ENCODE results near the gene SLC22A9. TPM values are rescaled to one million over a fixed set of nuclear protein-coding genes. Genes with fewer than 3 reads are reported as not detected.
"Not testable (repeated sequence)": the region's sequence is repeated elsewhere in the genome, so short reads cannot be mapped to it uniquely, and the experiment has no call there.

Gene SLC22A9
- total RNA-seq, 2 experiments from 2014 or later = not detected

GRCh38 chr11:63404161-63404935 lies 34.8 kb downstream of the SLC22A9 start:
- no peaks in the 10 kb centered on the region for H3K4me1 Mint-ChIP-seq
- H3K27ac Mint-ChIP-seq = no peak overlapping the region
- no peak overlapping the region for H3K4me3 Mint-ChIP-seq
- H3K36me3 Mint-ChIP-seq (ENCODE audit: low read depth) = no peaks in the 10 kb centered on the region
- ChIA-PET POLR2A (no interaction called here), CTCF (no interaction called here)
- no peaks in the 10 kb centered on the region for H3K9me3 Mint-ChIP-seq (ENCODE audit: low read depth)
- no peak for DNase-seq
- intact Hi-C loops (cut with DNase I, micrococcal nuclease) = no loop called here
- peaks cover 16% of the 10 kb centered on the region for H3K27me3 Mint-ChIP-seq
- no peak for ATAC-seq

- no peaks in the 10 kb centered on the region for H3K9me3 Mint-ChIP-seq (ENCODE audit: low read depth)
- no peak for DNase-seq
- intact Hi-C loops (cut with DNase I, micrococcal nuclease) = no loop called here
- H3K4me1 Mint-ChIP-seq = no peaks in the 10 kb centered on the region
- CTCF ChIA-PET = interaction anchor here (0.6 kb wide), 2 partner anchors 178 to 1116 kb away, joined by 3 read pairs; no protein-coding TSS in a partner anchor
- no peak overlapping the region for H3K4me3 Mint-ChIP-seq
- ATAC-seq = no peak
- no peak overlapping the region for H3K27ac Mint-ChIP-seq
- H3K27me3 Mint-ChIP-seq = peaks cover 15% of the 10 kb centered on the region
- POLR2A ChIA-PET = no interaction called here
- H3K36me3 Mint-ChIP-seq (ENCODE audit: low read depth) = no peaks in the 10 kb centered on the region
These were observed 35.5 kb downstream of the SLC22A9 start for GRCh38 chr11:63405114-63405513.

GRCh38 chr11:63406458-63406857 lies 36.9 kb downstream of the SLC22A9 start:
- H3K4me1 Mint-ChIP-seq = no peaks in the 10 kb centered on the region
- no peaks in the 10 kb centered on the region for H3K9me3 Mint-ChIP-seq (ENCODE audit: low read depth)
- no peaks in the 10 kb centered on the region for H3K36me3 Mint-ChIP-seq (ENCODE audit: low read depth)
- no peak overlapping the region for H3K4me3 Mint-ChIP-seq
- no peak for ATAC-seq
- no peak for DNase-seq
- H3K27me3 Mint-ChIP-seq = peaks cover 13% of the 10 kb centered on the region
- CTCF ChIA-PET = no interaction called here
- intact Hi-C loops (cut with DNase I, micrococcal nuclease) = no loop called here
- no peak overlapping the region for H3K27ac Mint-ChIP-seq
- POLR2A ChIA-PET = no interaction called here

DNA sequence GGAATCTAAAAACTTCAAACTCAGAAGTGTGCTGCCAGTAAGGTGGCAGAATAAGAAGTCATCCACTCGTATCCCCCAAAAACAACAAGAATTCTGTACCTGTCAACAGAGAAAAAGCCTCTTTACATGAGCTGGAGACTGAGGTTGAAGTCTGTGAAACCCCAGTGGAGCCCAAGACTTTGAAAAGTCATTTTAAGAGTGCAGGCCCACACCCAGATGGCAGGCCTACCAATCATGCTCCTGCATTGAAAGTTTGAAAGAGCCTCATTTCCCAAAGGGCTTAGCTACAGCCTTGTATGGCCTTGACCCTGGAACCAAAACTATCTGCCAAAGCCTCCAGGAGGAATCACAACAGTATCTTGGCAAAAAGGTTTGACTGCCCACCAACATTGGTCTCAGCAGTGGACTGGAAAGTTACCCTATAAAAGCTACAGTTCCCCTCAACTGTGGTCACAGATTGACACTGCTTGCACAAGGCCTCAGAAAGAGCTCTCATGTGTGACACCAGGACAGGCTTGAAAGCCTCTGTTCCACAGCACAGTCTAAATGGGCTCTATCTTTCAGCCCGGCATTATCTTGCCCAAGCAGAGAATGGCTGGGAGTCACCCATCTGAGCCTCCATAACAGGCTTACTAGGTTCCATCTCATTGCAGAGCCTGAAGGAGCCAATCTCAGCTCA lies 47.7 kb downstream of the SLC22A9 start:
- POLR2A ChIA-PET = no interaction called here
- H3K4me1 Mint-ChIP-seq = peaks cover 14% of the 10 kb centered on the region
- DNase-seq = no peak
- peaks cover 3% of the 10 kb centered on the region for H3K9me3 Mint-ChIP-seq (ENCODE audit: low read depth)
- ATAC-seq = no peak
- H3K36me3 Mint-ChIP-seq (ENCODE audit: low read depth) = no peaks in the 10 kb centered on the region
- H3K27me3 Mint-ChIP-seq = peaks cover 3% of the 10 kb centered on the region
- no peak overlapping the region for H3K4me3 Mint-ChIP-seq
- CTCF ChIA-PET = interaction anchor here (0.5 to 1.2 kb wide), 4 partner anchors 14 to 928 kb away, joined by 3 to 4 read pairs (median 4); no protein-coding TSS in a partner anchor
- intact Hi-C loops (cut with DNase I, micrococcal nuclease) = no loop called here
- H3K27ac Mint-ChIP-seq = no peak overlapping the region

DNA sequence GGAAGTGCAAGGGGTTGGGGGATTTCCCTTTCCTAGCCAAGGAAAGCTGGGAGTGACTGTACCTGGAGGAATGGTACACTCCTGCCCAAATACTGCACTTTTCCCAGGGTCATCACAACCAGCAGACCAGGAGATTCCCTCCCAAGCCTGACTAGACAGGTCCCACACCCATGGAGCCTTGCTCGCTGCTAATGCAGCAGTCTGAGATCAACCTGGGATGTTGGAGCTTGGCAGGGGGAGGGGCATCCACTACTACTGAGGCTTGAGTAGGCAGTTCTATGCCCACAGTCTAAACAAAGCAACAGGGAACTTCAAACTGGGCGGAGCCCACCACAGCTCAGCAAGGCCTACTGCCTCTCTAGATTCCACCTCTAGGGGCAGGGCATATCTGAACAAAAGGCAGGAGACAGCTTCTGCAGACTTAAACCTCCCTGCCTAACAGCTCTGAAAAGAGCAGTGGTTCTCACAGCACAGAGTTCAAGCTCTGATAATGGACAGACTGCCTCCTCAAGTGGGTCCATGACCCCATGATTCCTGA lies 58.5 kb downstream of the SLC22A9 start:
- POLR2A ChIA-PET = no interaction called here
- Mint-ChIP-seq H3K4me3 (no peak overlapping the region), H3K4me1 (no peaks in the 10 kb centered on the region), H3K27me3 (peaks cover 24% of the 10 kb centered on the region), H3K36me3 (ENCODE audit: low read depth) (no peaks in the 10 kb centered on the region), H3K27ac (no peak overlapping the region), H3K9me3 (ENCODE audit: low read depth) (no peaks in the 10 kb centered on the region)
- DNase-seq (no peak), ATAC-seq (no peak)
- CTCF ChIA-PET = no interaction called here
- intact Hi-C loops (cut with DNase I, micrococcal nuclease) = no loop called here

DNA sequence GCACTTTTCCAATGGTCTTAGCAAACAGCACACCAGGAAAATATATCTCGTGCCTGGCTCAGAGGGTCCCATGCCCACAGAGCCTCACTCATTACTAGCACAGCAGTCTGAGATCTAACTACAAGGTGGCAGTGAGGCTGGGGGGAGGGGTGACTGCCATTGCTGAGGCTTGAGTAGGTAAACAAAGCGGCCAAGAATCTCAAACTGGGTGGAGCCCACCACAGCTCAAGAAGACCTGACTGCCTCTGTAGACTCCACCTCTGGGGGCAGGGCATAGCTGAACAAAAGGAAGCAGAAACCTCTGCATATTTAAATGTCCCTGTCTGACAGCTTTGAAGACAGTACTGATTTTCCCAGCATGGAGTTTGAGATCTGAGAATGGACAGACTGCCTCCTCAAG lies 61.1 kb downstream of the SLC22A9 start:
- H3K4me1 Mint-ChIP-seq; H3K4me3 Mint-ChIP-seq; H3K27ac Mint-ChIP-seq; H3K36me3 Mint-ChIP-seq (ENCODE audit: low read depth); POLR2A ChIA-PET; ATAC-seq; DNase-seq; intact Hi-C loops (cut with DNase I, micrococcal nuclease); H3K9me3 Mint-ChIP-seq (ENCODE audit: low read depth): not testable (repeated sequence)
- CTCF ChIA-PET = interaction anchor here (0.7 kb wide), 1 partner anchor 13 kb away, joined by 3 read pairs; no protein-coding TSS in a partner anchor
- peaks cover 36% of the 10 kb centered on the region for H3K27me3 Mint-ChIP-seq

- H3K36me3 Mint-ChIP-seq (ENCODE audit: low read depth); ATAC-seq; intact Hi-C loops (cut with DNase I, micrococcal nuclease); H3K27ac Mint-ChIP-seq; POLR2A ChIA-PET; H3K4me3 Mint-ChIP-seq; CTCF ChIA-PET; H3K4me1 Mint-ChIP-seq; H3K9me3 Mint-ChIP-seq (ENCODE audit: low read depth); DNase-seq: not testable (repeated sequence)
- H3K27me3 Mint-ChIP-seq = peaks cover 31% of the 10 kb centered on the region
These were observed 65.8 kb downstream of the SLC22A9 start for GRCh38 chr11:63435351-63435750.

- DNase-seq; H3K27ac Mint-ChIP-seq; H3K4me1 Mint-ChIP-seq; ATAC-seq; POLR2A ChIA-PET; CTCF ChIA-PET; H3K9me3 Mint-ChIP-seq (ENCODE audit: low read depth); H3K36me3 Mint-ChIP-seq (ENCODE audit: low read depth); intact Hi-C loops (cut with DNase I, micrococcal nuclease); H3K4me3 Mint-ChIP-seq: not testable (repeated sequence)
- peaks cover 31% of the 10 kb centered on the region for H3K27me3 Mint-ChIP-seq
These were observed 66.2 kb downstream of the SLC22A9 start for GRCh38 chr11:63435831-63436230.

- Mint-ChIP-seq H3K27me3 (peaks cover 5% of the 10 kb centered on the region), H3K27ac (no peak overlapping the region), H3K36me3 (ENCODE audit: low read depth) (no peaks in the 10 kb centered on the region), H3K9me3 (ENCODE audit: low read depth) (no peaks in the 10 kb centered on the region), H3K4me1 (peaks cover 35% of the 10 kb centered on the region), H3K4me3 (no peak overlapping the region)
- intact Hi-C loops (cut with DNase I, micrococcal nuclease) = loop anchor here (2.0 kb wide), 1 partner anchor 123 kb away; no protein-coding TSS in a partner anchor
- ChIA-PET CTCF (interaction anchor here (0.8 kb wide), 1 partner anchor 123 kb away, joined by 4 read pairs; no protein-coding TSS in a partner anchor), POLR2A (interaction anchor here (0.9 to 1.1 kb wide), 3 partner anchors 93 to 603 kb away, joined by 4 to 7 read pairs (median 4); partner anchors contain the start of gene PLAAT4)
- peak; percentile 91 for ATAC-seq
- peak; percentile 50 for DNase-seq
These were observed 74.1 kb downstream of the SLC22A9 start for GRCh38 chr11:63443714-63444113.

DNA sequence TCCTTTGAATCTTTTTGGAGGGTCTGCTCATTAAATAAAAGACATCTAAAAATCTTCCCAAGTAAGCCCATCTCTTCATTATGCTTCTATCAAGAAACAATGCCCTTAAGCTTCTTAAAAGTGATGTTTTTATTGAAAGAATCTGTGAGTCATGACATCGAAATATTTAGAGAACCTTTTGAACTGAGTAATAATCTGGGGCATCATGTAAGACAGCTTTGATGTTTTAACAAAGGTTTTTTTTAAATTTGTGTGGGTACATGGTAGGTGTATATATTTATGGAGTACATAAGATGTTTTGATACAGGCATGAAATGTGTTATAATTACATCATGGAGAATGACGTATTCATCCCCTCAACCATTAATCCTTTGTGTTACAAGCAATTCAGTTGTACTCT lies 74.6 kb downstream of the SLC22A9 start:
- DNase-seq (no peak), ATAC-seq (peak; percentile 28)
- ChIA-PET POLR2A (interaction anchor here (1.0 to 1.1 kb wide), 2 partner anchors 123 to 603 kb away, joined by 4 to 7 read pairs; no protein-coding TSS in a partner anchor), CTCF (interaction anchor here (0.8 kb wide), 1 partner anchor 123 kb away, joined by 4 read pairs; no protein-coding TSS in a partner anchor)
- intact Hi-C loops (cut with DNase I, micrococcal nuclease) = loop anchor here (2.0 kb wide), 1 partner anchor 123 kb away; no protein-coding TSS in a partner anchor
- Mint-ChIP-seq H3K4me3 (no peak overlapping the region), H3K9me3 (ENCODE audit: low read depth) (no peaks in the 10 kb centered on the region), H3K4me1 (peaks cover 35% of the 10 kb centered on the region), H3K27ac (no peak overlapping the region), H3K36me3 (ENCODE audit: low read depth) (no peaks in the 10 kb centered on the region), H3K27me3 (peaks cover 5% of the 10 kb centered on the region)

GRCh38 chr11:63445118-63445517 lies 75.5 kb downstream of the SLC22A9 start:
- Mint-ChIP-seq H3K9me3 (ENCODE audit: low read depth) (no peaks in the 10 kb centered on the region), H3K4me3 (no peak overlapping the region), H3K36me3 (ENCODE audit: low read depth) (no peaks in the 10 kb centered on the region), H3K4me1 (peaks cover 35% of the 10 kb centered on the region), H3K27me3 (peaks cover 7% of the 10 kb centered on the region), H3K27ac (no peak overlapping the region)
- DNase-seq = no peak
- intact Hi-C loops (cut with DNase I, micrococcal nuclease) = loop anchor here (1.0 to 2.0 kb wide), 2 partner anchors 122 to 223 kb away; no protein-coding TSS in a partner anchor
- POLR2A ChIA-PET = no interaction called here
- no peak for ATAC-seq
- CTCF ChIA-PET = interaction anchor here (1.3 kb wide), 1 partner anchor 34 kb away, joined by 4 read pairs; no protein-coding TSS in a partner anchor
